NCI-H146 (cell line): ENCODE results near the gene GNAZ.
"Not testable (repeated sequence)": the region's sequence is repeated elsewhere in the genome, so short reads cannot be mapped to it uniquely, and the experiment has no call there.

Source experiments
- DNase-seq: peaks from one replicate; lab custom pipeline; 2025; lab: John Stamatoyannopoulos, UW

The GNAZ gene

GRCh38 chr22:23070418-23071229 lies at the start of gene GNAZ:
TSS of gene GNAZ (plus strand) at chr22:23070519. CDS start at chr22:23095696, 25,177 bp downstream.
- peak; percentile 56 for DNase-seq

- DNase-seq: no peak
These were observed 49.5 kb upstream of the GNAZ start for GRCh38 chr22:23020659-23021293.

GRCh38 chr22:23021660-23022353 lies 48.5 kb upstream of the GNAZ start:
- not testable (repeated sequence) for DNase-seq

GRCh38 chr22:23023294-23023693 lies 47.0 kb upstream of the GNAZ start:
- no peak for DNase-seq

GRCh38 chr22:23026777-23027176 lies 43.5 kb upstream of the GNAZ start:
- DNase-seq: no peak

GRCh38 chr22:23027849-23028248 lies 42.5 kb upstream of the GNAZ start:
- not testable (repeated sequence) for DNase-seq

GRCh38 chr22:23029521-23030228 lies 40.6 kb upstream of the GNAZ start:
- peak; percentile 76 for DNase-seq

- DNase-seq: no peak
These were observed 38.9 kb upstream of the GNAZ start for GRCh38 chr22:23031381-23031780.

GRCh38 chr22:23031786-23032185 lies 38.5 kb upstream of the GNAZ start:
- no peak for DNase-seq

GRCh38 chr22:23032658-23033057 lies 37.7 kb upstream of the GNAZ start:
- no peak for DNase-seq

GRCh38 chr22:23033116-23033905 lies 37.0 kb upstream of the GNAZ start:
- no peak for DNase-seq

GRCh38 chr22:23034621-23035556 lies 35.4 kb upstream of the GNAZ start:
- no peak for DNase-seq

- DNase-seq: no peak
These were observed 34.6 kb upstream of the GNAZ start for GRCh38 chr22:23035557-23036277.

GRCh38 chr22:23036684-23037428 lies 33.5 kb upstream of the GNAZ start:
- DNase-seq: peak; percentile 10

GRCh38 chr22:23037429-23038333 lies 32.6 kb upstream of the GNAZ start:
- DNase-seq: no peak

GRCh38 chr22:23038334-23038642 lies 32.0 kb upstream of the GNAZ start:
- no peak for DNase-seq

- no peak for DNase-seq
These were observed 31.4 kb upstream of the GNAZ start for GRCh38 chr22:23038902-23039301.

GRCh38 chr22:23042179-23042578 lies 28.1 kb upstream of the GNAZ start:
- no peak for DNase-seq
